ENCODE results near the gene PCDH10. TPM values are rescaled to one million over a fixed set of nuclear protein-coding genes. Genes with fewer than 3 reads are reported as not detected.

Gene PCDH10
- total RNA-seq, 1 experiment from 2014 or later, result not detected

- H3K27ac Mint-ChIP-seq (ENCODE audit: unreplicated experiment), result no peak overlapping the region
- no peaks in the 10 kb centered on the region for H3K4me1 Mint-ChIP-seq (ENCODE audit: low read depth, unreplicated experiment)
- H3K9me3 Mint-ChIP-seq (ENCODE audit: unreplicated experiment), result no peaks in the 10 kb centered on the region
- DNase-seq, result no peak
- H3K36me3 ChIP-seq (ENCODE audit: control insufficient read depth, insufficient read depth, low read length), result no peaks in the 10 kb centered on the region
- ChIA-PET POLR2A (no interaction called here), CTCF (no interaction called here)
- no peaks in the 10 kb centered on the region for H3K27me3 Mint-ChIP-seq (ENCODE audit: insufficient read depth, unreplicated experiment)
- BruUV-seq (replicated peaks), result no TSS peak
- H3K4me3 Mint-ChIP-seq (ENCODE audit: unreplicated experiment), result no peak overlapping the region
- H3K4me3 ChIP-seq (ENCODE audit: low read depth, low read length), result no peak overlapping the region
- TF ChIP-seq CTCF (IDR thresholded peaks at IDR 0.05; ENCODE audit: insufficient read depth in 1 of 2, low read depth in 1 of 2, low read length in 1 of 2, severe bottlenecking in 1 of 2, unreplicated experiment in 1 of 2), result no peak
- intact Hi-C loops (cut with micrococcal nuclease; ENCODE audit: unreplicated experiment), result no loop called here
- no peaks in the 10 kb centered on the region for H3K4me1 ChIP-seq
- no peaks in the 10 kb centered on the region for H3K9me3 ChIP-seq
- H3K27me3 ChIP-seq (replicated peaks; ENCODE audit: control insufficient read depth, insufficient read depth, low read length), result no peaks in the 10 kb centered on the region
- H3K36me3 Mint-ChIP-seq (ENCODE audit: insufficient read depth, unreplicated experiment), result no peaks in the 10 kb centered on the region
These were observed 13.8 kb downstream of the PCDH10 start for GRCh38 chr4:133162941-133163340.

- intact Hi-C loops (cut with micrococcal nuclease; ENCODE audit: unreplicated experiment), result no loop called here
- no peak for DNase-seq
- TF ChIP-seq CTCF (IDR thresholded peaks at IDR 0.05; ENCODE audit: insufficient read depth in 1 of 2, low read depth in 1 of 2, low read length in 1 of 2, severe bottlenecking in 1 of 2, unreplicated experiment in 1 of 2), result no peak
- H3K4me3 Mint-ChIP-seq (ENCODE audit: unreplicated experiment), result no peak overlapping the region
- no peaks in the 10 kb centered on the region for H3K27me3 Mint-ChIP-seq (ENCODE audit: insufficient read depth, unreplicated experiment)
- no peaks in the 10 kb centered on the region for H3K9me3 Mint-ChIP-seq (ENCODE audit: unreplicated experiment)
- ChIA-PET CTCF (no interaction called here), POLR2A (no interaction called here)
- Histone ChIP-seq H3K9me3 (no peaks in the 10 kb centered on the region), H3K4me3 (ENCODE audit: low read depth, low read length) (no peak overlapping the region), H3K27me3 (replicated peaks; ENCODE audit: control insufficient read depth, insufficient read depth, low read length) (no peaks in the 10 kb centered on the region), H3K4me1 (no peaks in the 10 kb centered on the region), H3K36me3 (ENCODE audit: control insufficient read depth, insufficient read depth, low read length) (no peaks in the 10 kb centered on the region)
- no peaks in the 10 kb centered on the region for H3K36me3 Mint-ChIP-seq (ENCODE audit: insufficient read depth, unreplicated experiment)
- no peak overlapping the region for H3K27ac Mint-ChIP-seq (ENCODE audit: unreplicated experiment)
- BruUV-seq (replicated peaks), result no TSS peak
- H3K4me1 Mint-ChIP-seq (ENCODE audit: low read depth, unreplicated experiment), result no peaks in the 10 kb centered on the region
These were observed 29.9 kb downstream of the PCDH10 start for GRCh38 chr4:133178956-133179355.

GRCh38 chr4:133186210-133186609 is 37.1 kb downstream of the PCDH10 start:
- Mint-ChIP-seq H3K9me3 (ENCODE audit: unreplicated experiment) (no peaks in the 10 kb centered on the region), H3K27me3 (ENCODE audit: insufficient read depth, unreplicated experiment) (no peaks in the 10 kb centered on the region), H3K36me3 (ENCODE audit: insufficient read depth, unreplicated experiment) (no peaks in the 10 kb centered on the region), H3K27ac (ENCODE audit: unreplicated experiment) (no peak overlapping the region), H3K4me3 (ENCODE audit: unreplicated experiment) (no peak overlapping the region), H3K4me1 (ENCODE audit: low read depth, unreplicated experiment) (no peaks in the 10 kb centered on the region)
- H3K36me3 ChIP-seq (ENCODE audit: control insufficient read depth, insufficient read depth, low read length), result no peaks in the 10 kb centered on the region
- no peaks in the 10 kb centered on the region for H3K27me3 ChIP-seq (replicated peaks; ENCODE audit: control insufficient read depth, insufficient read depth, low read length)
- intact Hi-C loops (cut with micrococcal nuclease; ENCODE audit: unreplicated experiment), result no loop called here
- ChIA-PET POLR2A (no interaction called here), CTCF (no interaction called here)
- BruUV-seq (replicated peaks), result no TSS peak
- no peaks in the 10 kb centered on the region for H3K4me1 ChIP-seq
- no peak for DNase-seq
- TF ChIP-seq CTCF (IDR thresholded peaks at IDR 0.05; ENCODE audit: insufficient read depth in 1 of 2, low read depth in 1 of 2, low read length in 1 of 2, severe bottlenecking in 1 of 2, unreplicated experiment in 1 of 2), result no peak
- H3K9me3 ChIP-seq, result no peaks in the 10 kb centered on the region
- H3K4me3 ChIP-seq (ENCODE audit: low read depth, low read length), result no peak overlapping the region
